Umbilical cord (tissue), 2 donors: Measurements from ENCODE around the gene DNAI4. TPM values are rescaled to one million over a fixed set of nuclear protein-coding genes. Genes with fewer than 3 reads are reported as not detected.
"Not testable (repeated sequence)": the region's sequence is repeated elsewhere in the genome, so short reads cannot be mapped to it uniquely, and the experiment has no call there.

Source experiments
- DNase-seq: peaks from one replicate; pipeline ENCODE4 v3.0.0-alpha.2; 2015; ENCODE audit warnings: low spot score
- total RNA-seq: library from RNA; depleted of rRNA; stranded (reverse); fragments of >200 nt; gene quantifications from one replicate; pipeline ENCODE4 v1.2.3, GENCODE V29; 2014; ENCODE audit warnings: low replicate concordance; ENCODE audit not compliant: insufficient read depth

The DNAI4 gene
- total RNA-seq, 1 donor from 2014 or later = 38.5 TPM

GRCh38 chr1:66840929-66841328, 83.7 kb downstream of the DNAI4 start:
- no peak for DNase-seq

GRCh38 chr1:66834926-66835325, 89.7 kb downstream of the DNAI4 start:
- DNase-seq = no peak

- no peak for DNase-seq
Observed at GRCh38 chr1:66833112-66833511, 91.5 kb downstream of the DNAI4 start.

GRCh38 chr1:66831529-66832239, 93.0 kb downstream of the DNAI4 start:
- DNase-seq = no peak

GRCh38 chr1:66824771-66825170, 99.9 kb downstream of the DNAI4 start:
- DNase-seq = no peak

GRCh38 chr1:66809736-66810326, 114.8 kb downstream of the DNAI4 start:
- no peak for DNase-seq

- DNase-seq = no peak
Observed at GRCh38 chr1:66809245-66809644, 115.4 kb downstream of the DNAI4 start.

- DNase-seq = not testable (repeated sequence)
Observed at GRCh38 chr1:66795839-66796238, 128.8 kb downstream of the DNAI4 start.

GRCh38 chr1:66791621-66792610, 132.7 kb downstream of the DNAI4 start:
- no peak for DNase-seq

- DNase-seq = no peak
Observed at GRCh38 chr1:66788231-66788939, 136.3 kb downstream of the DNAI4 start.

GRCh38 chr1:66787641-66788040, 137.0 kb downstream of the DNAI4 start:
- no peak for DNase-seq

- DNase-seq = not testable (repeated sequence)
Observed at GRCh38 chr1:66785800-66786199, 138.9 kb downstream of the DNAI4 start.

- DNase-seq = no peak
Observed at GRCh38 chr1:66779475-66780078, 145.1 kb downstream of the DNAI4 start.

GRCh38 chr1:66778969-66779368, 145.7 kb downstream of the DNAI4 start:
- DNase-seq = no peak

- no peak for DNase-seq
Observed at GRCh38 chr1:66778266-66778665, 146.4 kb downstream of the DNAI4 start.

- no peak for DNase-seq
Observed at GRCh38 chr1:66777831-66778230, 146.8 kb downstream of the DNAI4 start.

- no peak for DNase-seq
Observed at GRCh38 chr1:66775646-66776045, 149.0 kb downstream of the DNAI4 start.

- DNase-seq = no peak
Observed at GRCh38 chr1:66774438-66774837, 150.2 kb downstream of the DNAI4 start.

GRCh38 chr1:66773227-66773626, 151.4 kb downstream of the DNAI4 start:
- DNase-seq = no peak

GRCh38 chr1:66770694-66771093, 154.0 kb downstream of the DNAI4 start:
- DNase-seq = no peak

- no peak for DNase-seq
Observed at GRCh38 chr1:66770240-66770639, 154.4 kb downstream of the DNAI4 start.
